ENCODE results near the gene MYBL2.

MYBL2 gene

GRCh38 chr20:43686820-43687219 is 19.9 kb downstream of the MYBL2 start:
- no peak for DNase-seq

- no peak for DNase-seq
Measured at GRCh38 chr20:43689165-43689564, 22.3 kb downstream of the MYBL2 start.

GRCh38 chr20:43690943-43691598 is 24.2 kb downstream of the MYBL2 start:
- DNase-seq = no peak

GRCh38 chr20:43691928-43692524 is 25.1 kb downstream of the MYBL2 start:
- DNase-seq = peak; percentile 14

- no peak for DNase-seq
Measured at GRCh38 chr20:43694763-43695162, 27.8 kb downstream of the MYBL2 start.

- DNase-seq = no peak
Measured at GRCh38 chr20:43695571-43695970, 28.7 kb downstream of the MYBL2 start.

GRCh38 chr20:43699941-43700565 is 33.1 kb downstream of the MYBL2 start:
- DNase-seq = no peak

- DNase-seq = no peak
Measured at GRCh38 chr20:43700627-43701026, 33.7 kb downstream of the MYBL2 start.

- no peak for DNase-seq
Measured at GRCh38 chr20:43702502-43702901, 35.6 kb downstream of the MYBL2 start.

- DNase-seq = no peak
Measured at GRCh38 chr20:43710370-43711044, 43.6 kb downstream of the MYBL2 start.

GRCh38 chr20:43711098-43711654 is 44.3 kb downstream of the MYBL2 start:
- DNase-seq = no peak

GRCh38 chr20:43715044-43715443 is 48.1 kb downstream of the MYBL2 start:
- DNase-seq = no peak

GRCh38 chr20:43715511-43715910 is 48.6 kb downstream of the MYBL2 start:
- DNase-seq = no peak

GRCh38 chr20:43716123-43716522 is 49.2 kb downstream of the MYBL2 start:
- no peak for DNase-seq

- DNase-seq = no peak
Measured at GRCh38 chr20:43716757-43717615, 50.1 kb downstream of the MYBL2 start.

GRCh38 chr20:43717616-43717995 is 50.7 kb downstream of the MYBL2 start:
- DNase-seq = no peak

GRCh38 chr20:43720007-43720406 is 53.1 kb downstream of the MYBL2 start:
- no peak for DNase-seq

- no peak for DNase-seq
Measured at GRCh38 chr20:43721097-43721428, 54.1 kb downstream of the MYBL2 start.

- no peak for DNase-seq
Measured at GRCh38 chr20:43721429-43722152, 54.7 kb downstream of the MYBL2 start.

- DNase-seq = no peak
Measured at GRCh38 chr20:43722153-43722505, 55.2 kb downstream of the MYBL2 start.

- DNase-seq = no peak
Measured at GRCh38 chr20:43723186-43723585, 56.3 kb downstream of the MYBL2 start.

- no peak for DNase-seq
Measured at GRCh38 chr20:43723735-43724134, 56.8 kb downstream of the MYBL2 start.

Data from fibroblast of skin of right quadriceps (primary cell).